Spleen (tissue), 7 donors: ENCODE results near the gene CRYM.

Source experiments
- POLR2A ChIP-seq, 3 donors: fragments of 450-650 bp; IDR thresholded peaks; one replicate each; pipeline ENCODE4 v1.5.1; 2017; ENCODE audit warnings: antibody characterized with exemption in 3 of 3, mild to moderate bottlenecking in 1 of 3
- POLR2AphosphoS5 ChIP-seq, 3 donors: sonication (generic); formaldehyde crosslinking; IDR thresholded peaks; one replicate each; pipeline ENCODE4 v1.5.1; 2017; ENCODE audit warnings: antibody characterized with exemption in 3 of 3
- TF ChIP-seq, protein P1 (sequence below), 11 experiments: fragments of 200-600 bp in 7 of 11; fragments of 450-650 bp in 4 of 11; sonication (generic) in 4 of 11; IDR thresholded peaks in 8 of 11; conservative IDR thresholded peaks in 3 of 11; 1 replicate in 7 of 11; 2 replicates in 4 of 11; pipeline versions ENCODE4 v1.4.0 to v1.8.0; 2016 to 2021; ENCODE audit warnings: antibody characterized with exemption in 11 of 11, inconsistent platforms in 4 of 11, mild to moderate bottlenecking in 1 of 11
- donor health status: DM: no; HTN: no; CAD: no; lungs with moderate emphysema.
- donor health status: DM: no; HTN: no; CAD: no.
- donor health status: DM: no; HTN: no; CAD: no.

DNA sequence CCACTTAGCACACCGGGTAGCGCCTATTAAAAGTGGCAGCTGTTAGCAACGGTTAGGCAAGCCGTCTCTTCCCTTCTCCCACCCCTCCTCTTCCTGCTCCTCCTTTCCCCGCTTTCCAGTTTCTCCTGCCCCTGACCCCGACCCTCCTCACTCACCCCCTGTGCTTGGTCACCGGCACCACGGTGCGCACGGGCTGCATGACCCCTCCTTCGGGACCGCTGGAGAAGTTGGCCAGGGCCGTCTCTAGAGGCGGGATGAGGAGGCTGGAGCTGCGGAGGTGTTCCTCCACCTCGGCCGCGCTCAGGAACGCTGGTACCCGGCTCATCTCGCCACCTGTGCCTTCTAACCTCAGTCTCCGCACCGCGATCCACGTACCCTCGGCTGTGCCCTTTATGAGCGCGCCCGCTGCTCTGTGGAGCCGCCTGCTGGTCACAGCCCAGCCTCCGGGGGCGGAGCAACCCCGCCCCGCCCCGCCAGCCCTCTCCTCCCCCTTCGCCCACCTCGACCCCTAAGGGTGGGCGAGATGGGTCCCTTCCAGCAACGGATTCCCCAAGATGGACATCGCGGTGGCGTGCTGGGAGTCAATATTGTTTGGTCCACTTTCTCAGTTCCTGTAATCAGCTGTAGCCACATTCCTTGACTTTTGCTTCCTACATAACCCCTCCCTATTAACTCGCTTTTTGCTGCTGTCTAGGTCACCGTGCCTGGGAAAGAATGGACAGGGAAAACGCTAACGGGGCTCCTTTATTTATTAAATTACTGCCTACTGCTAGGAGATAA is at the start of gene CRYM:
- TF ChIP-seq, protein P1, sequence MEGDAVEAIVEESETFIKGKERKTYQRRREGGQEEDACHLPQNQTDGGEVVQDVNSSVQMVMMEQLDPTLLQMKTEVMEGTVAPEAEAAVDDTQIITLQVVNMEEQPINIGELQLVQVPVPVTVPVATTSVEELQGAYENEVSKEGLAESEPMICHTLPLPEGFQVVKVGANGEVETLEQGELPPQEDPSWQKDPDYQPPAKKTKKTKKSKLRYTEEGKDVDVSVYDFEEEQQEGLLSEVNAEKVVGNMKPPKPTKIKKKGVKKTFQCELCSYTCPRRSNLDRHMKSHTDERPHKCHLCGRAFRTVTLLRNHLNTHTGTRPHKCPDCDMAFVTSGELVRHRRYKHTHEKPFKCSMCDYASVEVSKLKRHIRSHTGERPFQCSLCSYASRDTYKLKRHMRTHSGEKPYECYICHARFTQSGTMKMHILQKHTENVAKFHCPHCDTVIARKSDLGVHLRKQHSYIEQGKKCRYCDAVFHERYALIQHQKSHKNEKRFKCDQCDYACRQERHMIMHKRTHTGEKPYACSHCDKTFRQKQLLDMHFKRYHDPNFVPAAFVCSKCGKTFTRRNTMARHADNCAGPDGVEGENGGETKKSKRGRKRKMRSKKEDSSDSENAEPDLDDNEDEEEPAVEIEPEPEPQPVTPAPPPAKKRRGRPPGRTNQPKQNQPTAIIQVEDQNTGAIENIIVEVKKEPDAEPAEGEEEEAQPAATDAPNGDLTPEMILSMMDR (IDR thresholded peaks at IDR 0.05 in 8 of 11, conservative IDR thresholded peaks at IDR 0.05 in 3 of 11), result peak; percentile 18 to 83 (median 63)
- peak in 2 of 3 donors; percentile 27 to 56 for TF ChIP-seq POLR2AphosphoS5 (IDR thresholded peaks at IDR 0.05)
- no peak for TF ChIP-seq POLR2A (IDR thresholded peaks at IDR 0.05)
